ENCODE results near the gene MCL1. TPM values are rescaled to one million over a fixed set of nuclear protein-coding genes. Genes with fewer than 3 reads are reported as not detected.

Gene MCL1
- total RNA-seq, 1 donor from 2014 or later: 256 TPM

DNA sequence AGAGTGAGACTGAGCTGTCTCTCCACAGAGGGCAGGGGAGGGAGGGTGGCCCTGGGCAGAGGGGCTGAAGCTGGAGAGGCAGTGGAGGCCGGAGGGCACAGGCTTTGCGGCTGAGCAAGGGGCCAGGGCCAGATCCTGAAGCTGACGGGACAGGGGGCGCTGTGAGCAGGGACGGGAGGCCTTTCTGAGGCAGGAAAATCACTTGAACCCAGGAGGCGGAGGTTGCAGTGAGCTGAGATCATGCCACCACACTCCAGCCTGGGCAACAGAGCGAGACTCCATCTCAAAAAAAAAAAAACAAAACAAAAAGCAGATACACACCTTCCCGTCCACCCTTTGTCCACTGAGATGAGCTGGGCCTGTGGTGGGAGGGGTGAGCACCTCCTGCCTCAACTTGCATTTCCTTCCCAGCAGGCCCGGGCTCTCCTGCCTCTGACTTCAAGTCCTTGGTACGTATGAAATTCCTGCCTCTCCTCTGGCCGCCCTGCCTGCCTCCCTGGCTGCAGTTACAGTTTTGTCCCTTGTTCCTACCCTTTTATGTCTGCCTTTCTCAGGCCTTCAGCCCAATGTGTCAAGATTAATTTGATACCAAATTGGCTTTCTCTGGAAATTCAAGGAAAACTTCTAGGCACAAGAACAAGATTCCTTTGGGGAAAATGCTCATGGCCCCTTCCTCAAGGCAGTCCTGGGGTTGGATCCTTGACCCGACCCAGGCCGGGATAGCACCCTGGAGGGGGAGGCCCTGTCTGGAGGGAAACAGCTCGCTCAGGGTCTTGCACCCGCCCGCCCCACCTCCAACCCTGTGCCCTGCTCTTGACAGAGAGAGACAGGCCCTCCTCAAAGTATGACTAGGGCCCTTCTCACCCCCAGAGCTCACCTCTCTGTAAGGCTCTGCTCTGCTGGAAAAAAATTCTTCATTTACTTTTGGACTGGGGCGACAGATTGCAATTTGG is 41.4 kb downstream of the MCL1 start:
- peak; percentile 67 for DNase-seq

DNA sequence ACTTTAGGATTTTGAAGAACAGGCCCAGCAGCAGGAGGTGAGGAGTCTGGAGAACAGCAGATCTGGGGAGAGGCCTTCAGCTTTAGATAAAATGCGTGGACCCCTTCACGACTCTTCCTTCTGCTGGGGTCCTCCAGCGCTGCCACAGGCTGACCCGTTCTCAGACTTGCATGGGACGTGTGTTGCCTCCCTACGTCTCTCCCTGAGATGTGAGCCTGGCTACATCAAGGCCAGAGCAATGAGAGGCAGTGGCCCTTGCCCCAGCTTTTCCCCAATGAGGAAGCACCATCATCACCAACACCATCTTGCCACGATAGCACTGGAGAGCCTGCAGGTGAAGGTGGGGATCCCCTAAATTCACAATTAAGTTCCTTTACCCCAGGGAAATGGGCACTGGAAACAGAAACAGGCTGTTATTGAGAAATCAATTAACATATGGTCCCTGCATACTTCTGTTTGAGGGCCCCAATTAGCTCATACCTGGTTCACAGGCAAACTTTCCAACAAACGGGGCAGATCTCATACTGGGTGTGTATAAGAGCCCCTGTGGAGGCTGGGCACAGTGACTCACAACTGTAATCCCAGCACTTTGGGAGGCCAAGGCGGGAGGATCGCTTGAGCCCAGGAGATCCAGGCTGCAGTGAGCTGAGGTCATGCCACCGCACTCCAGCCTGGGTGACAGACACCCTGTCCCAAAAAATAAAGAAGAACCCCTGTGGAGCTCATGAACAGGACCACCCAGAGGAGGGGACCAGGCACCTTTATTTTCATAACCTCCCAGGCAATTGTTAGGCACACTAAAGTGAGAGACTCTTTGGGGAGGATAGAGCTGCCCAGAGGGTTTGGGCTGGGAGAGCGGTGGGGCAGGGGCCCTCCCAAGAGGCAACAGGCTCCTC is 42.3 kb downstream of the MCL1 start:
- DNase-seq: no peak

DNA sequence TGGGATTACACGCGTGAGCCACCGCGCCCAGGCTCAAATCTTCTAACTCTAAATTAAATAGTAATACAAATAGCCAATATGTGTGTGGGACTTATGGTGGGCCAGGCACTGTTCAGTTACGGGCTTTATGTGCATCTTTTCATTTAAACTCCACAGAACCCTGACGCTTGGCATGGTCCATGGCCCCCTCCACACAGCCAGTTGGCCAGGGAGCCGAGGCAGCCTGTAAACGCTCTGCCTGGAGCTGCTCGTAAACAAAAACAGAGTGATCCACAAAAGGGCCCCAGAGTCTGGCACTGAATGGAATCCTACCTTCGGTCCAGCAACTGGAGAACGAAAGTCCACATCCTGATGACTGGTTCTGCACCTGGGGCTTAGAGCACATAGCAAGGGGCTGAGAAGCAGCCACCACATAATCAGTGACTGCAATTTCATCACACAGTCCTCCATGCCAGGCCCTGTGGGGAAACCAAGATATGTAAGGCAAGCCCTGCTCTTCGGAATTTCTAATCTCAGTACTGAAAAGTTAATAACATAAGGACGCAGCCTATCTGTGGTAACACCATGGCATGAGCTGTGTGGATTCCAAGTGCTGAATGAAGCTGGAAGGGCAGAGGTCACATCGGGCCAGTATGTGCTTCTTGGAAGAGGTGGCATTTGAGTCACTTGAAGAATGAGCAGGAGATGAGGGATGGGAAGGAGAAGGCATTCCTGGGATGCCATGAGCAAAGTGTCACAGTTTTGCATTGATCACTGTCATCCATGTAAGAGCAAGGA is 43.7 kb downstream of the MCL1 start:
- no peak for DNase-seq

DNA sequence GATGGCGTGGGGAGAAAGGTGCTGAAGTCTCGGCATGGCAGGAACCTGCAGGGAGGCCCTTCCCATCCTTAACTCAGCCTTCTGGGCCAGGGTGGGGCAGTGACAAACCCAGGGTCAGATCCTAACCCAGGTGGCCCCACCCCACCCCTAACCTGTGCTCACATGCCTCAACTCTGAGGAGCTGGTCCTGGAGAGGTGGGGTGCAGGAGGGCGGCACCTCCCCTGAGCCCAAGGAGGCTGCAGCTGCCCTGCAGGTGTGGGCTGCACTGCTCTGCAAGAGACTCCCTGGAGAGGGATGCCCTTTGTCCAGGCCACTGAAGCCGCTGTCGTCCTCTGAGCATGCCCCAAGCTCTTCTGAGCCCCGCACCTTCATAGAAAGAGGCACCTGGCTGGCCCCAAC is 45.4 kb downstream of the MCL1 start:
- DNase-seq: no peak

DNA sequence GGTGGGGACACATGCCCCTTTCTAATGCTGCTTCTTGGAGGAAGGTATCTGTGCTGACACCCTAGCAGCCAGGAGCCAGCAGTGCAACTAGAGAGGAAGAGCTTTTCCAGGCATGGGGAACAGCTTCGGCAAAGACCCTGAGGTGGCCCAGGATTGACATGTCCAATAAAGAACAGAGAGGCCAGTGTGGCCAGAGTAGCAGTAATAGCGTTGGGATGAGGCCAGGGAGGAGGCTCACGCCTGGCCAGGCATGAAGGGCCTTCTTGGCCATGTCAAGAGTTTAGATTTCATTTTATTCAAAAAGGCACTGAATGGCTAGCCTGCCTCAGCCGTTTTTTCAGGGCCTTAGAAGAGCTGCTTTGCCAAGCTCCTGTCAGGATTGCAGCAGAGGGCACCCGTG is 46.5 kb downstream of the MCL1 start:
- DNase-seq: no peak

DNA sequence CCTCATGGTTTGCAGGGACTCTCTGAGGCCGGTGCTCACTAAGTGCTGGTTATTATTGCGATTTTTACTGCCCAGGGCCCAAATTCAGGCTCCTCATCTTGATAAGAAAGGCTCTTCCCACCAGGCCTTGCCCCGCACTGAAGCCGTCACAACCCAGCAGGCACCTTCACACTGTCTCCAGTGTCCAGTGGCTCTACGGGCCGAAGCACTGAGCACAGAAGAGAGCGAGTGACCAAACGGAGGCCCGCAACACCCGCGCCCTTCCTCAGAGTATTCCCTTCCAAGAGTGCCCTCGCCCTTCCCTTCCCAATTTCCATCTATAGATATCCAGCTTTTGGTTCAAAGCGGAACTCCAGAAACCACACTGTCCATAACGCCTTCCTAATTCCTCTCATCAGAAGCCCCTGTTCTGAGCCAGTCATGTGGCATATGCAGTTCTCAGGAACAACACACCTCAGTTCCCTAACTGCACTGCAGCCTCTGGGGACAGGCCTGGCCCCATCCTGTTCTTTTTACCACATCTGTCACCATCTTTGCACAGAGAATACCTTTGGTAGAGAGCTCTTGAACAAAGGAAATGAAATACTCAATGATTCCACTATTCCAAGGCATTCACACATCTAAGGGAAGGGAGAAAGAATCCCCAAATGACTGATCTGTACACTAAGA is 48.8 kb downstream of the MCL1 start:
- no peak for DNase-seq

DNA sequence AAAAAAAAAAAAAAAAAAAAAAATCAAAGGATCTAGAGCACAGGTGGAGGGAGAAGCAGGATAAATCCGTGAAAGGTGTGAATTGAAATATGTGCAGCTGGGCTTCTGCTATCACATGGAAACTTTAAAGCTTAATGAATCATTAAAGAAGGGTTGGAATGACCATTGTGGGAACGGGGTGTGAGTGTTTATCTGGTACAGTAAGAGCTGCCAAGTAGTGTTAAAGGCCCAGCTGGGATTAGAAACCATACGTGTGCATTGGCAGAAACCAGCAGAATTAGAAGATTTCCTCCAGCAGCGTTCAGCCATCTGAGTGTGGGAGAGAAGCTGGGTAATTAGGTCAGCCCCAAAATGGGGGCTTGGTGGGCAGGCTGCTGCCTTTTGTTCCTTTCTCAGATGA is 50.4 kb downstream of the MCL1 start:
- DNase-seq: peak; percentile 71

DNA sequence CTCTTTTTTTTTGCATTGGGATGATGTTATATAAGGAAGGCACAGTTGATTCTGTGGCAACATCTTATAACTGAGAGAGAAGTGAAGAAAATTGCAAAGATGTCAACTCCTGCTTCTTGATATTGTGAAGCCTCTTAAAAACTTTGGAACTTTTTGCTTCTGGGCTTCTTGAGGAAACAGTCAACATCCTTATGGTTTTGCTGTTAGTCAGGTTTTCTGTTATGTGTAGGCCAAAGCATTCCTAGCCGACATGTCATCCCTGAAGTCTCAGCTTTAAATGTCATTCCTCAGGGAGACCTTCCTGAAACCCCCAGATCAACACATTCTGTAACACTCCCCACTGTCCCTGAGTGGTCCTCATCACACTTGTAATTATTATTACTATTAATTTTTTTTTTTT is 51.2 kb downstream of the MCL1 start:
- DNase-seq: no peak

DNA sequence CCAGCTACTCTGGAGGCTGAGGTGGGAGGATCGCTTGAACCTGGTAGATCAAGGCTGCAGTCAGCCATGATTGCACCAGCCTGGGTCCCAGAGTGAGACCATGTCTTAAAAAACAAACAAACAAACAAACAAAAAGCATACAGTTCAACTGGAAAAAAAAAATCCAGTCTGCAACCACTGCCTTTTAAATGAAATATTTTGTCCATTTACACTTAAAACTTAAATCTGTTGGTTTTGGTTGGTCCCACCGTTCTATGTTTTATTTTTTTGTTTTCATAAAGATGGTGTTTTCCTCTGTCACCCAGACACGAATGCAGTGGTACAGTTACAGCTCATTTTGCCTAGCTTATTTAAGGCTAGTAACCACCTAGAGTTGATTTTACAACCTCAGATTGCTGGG is 54.1 kb downstream of the MCL1 start:
- no peak for DNase-seq

Small RNA genes lying within 50 kb of the gene (small RNA-seq; reads per million reads assigned to genes)
- gene MIR4257 (ENCODE audit: low replicate concordance) (not detected), gene RF00015 (ENCODE audit: low replicate concordance) (not detected), gene RF00561 (ENCODE audit: low replicate concordance) (not detected), gene RN7SL473P (ENCODE audit: low replicate concordance) (not detected), gene RN7SL600P (ENCODE audit: low replicate concordance) (not detected)

Other genes starting within 250 kb of the MCL1 start
- gene RPRD2, start 215.5 kb downstream of the MCL1 start, total RNA-seq: 15.0 TPM
- gene TARS2, start 92.2 kb downstream of the MCL1 start, total RNA-seq: 18.7 TPM
- gene ECM1, start 71.5 kb downstream of the MCL1 start, total RNA-seq: 19.3 TPM
- not detected for gene FALEC, start 63.9 kb downstream of the MCL1 start, total RNA-seq
- 50.4 TPM for gene ADAMTSL4, start 30.2 kb downstream of the MCL1 start, total RNA-seq
- gene ENSA, start 50.0 kb upstream of the MCL1 start, total RNA-seq: 110 TPM
- gene GOLPH3L, start 117.5 kb upstream of the MCL1 start, total RNA-seq: 15.5 TPM
- gene HORMAD1, start 141.3 kb upstream of the MCL1 start, total RNA-seq: not detected
- 17.6 TPM for gene CTSS, start 186.2 kb upstream of the MCL1 start, total RNA-seq
- 85.3 TPM for gene CTSK, start 228.7 kb upstream of the MCL1 start, total RNA-seq